SK-N-MC (cell line): Measurements from ENCODE around the gene ARNT2.
"Not testable (repeated sequence)": the region's sequence is repeated elsewhere in the genome, so short reads cannot be mapped to it uniquely, and the experiment has no call there.

Source experiments
- DNase-seq: peaks from one replicate; pipeline ENCODE4 v3.0.0-alpha.2; 2011; ENCODE audit warnings: low read depth, low spot score
- H3K27ac ChIP-seq: fragments of 200-600 bp; sonication (generic); 2 replicates; pipeline ENCODE4 v1.5.1; 2016; ENCODE audit warnings: mixed run types
- H3K36me3 ChIP-seq: fragments of 200-600 bp; sonication (generic); 2 replicates; pipeline ENCODE4 v1.6.1; 2017; ENCODE audit warnings: antibody characterized with exemption, low read length, mixed read lengths; ENCODE audit not compliant: insufficient read depth
- H3K4me3 ChIP-seq: fragments of 200-600 bp; sonication (generic); 2 replicates; pipeline ENCODE4 v1.5.1; 2016
- H3K9ac ChIP-seq: fragments of 200-600 bp; sonication (generic); 2 replicates; pipeline ENCODE4 v1.8.0; 2017; ENCODE audit warnings: mixed run types, mixed read lengths; ENCODE audit not compliant: insufficient read length
- H3K9me3 ChIP-seq: fragments of 200-600 bp; sonication (generic); 2 replicates; pipeline ENCODE4 v1.6.1; 2017; ENCODE audit warnings: low read depth, mild to moderate bottlenecking, antibody characterized with exemption, low read length, moderate library complexity, mixed read lengths
- EZH2 ChIP-seq: fragments of 200-600 bp; sonication (generic); IDR thresholded peaks from one replicate; pipeline ENCODE4 v1.6.1; 2017; ENCODE audit warnings: antibody characterized with exemption
- FOXP2 ChIP-seq: optimal IDR thresholded peaks from 2 replicates; pipeline ENCODE3; 2011; ENCODE audit warnings: mild to moderate bottlenecking, moderate library complexity; ENCODE audit not compliant: insufficient read depth; ENCODE audit errors: extremely low read length, control extremely low read depth
- POLR2AphosphoS5 ChIP-seq: IDR thresholded peaks from 2 replicates; pipeline ENCODE4 v1.6.1; 2012; ENCODE audit warnings: mild to moderate bottlenecking, low read depth, low read length, borderline replicate concordance

The ARNT2 gene

DNA sequence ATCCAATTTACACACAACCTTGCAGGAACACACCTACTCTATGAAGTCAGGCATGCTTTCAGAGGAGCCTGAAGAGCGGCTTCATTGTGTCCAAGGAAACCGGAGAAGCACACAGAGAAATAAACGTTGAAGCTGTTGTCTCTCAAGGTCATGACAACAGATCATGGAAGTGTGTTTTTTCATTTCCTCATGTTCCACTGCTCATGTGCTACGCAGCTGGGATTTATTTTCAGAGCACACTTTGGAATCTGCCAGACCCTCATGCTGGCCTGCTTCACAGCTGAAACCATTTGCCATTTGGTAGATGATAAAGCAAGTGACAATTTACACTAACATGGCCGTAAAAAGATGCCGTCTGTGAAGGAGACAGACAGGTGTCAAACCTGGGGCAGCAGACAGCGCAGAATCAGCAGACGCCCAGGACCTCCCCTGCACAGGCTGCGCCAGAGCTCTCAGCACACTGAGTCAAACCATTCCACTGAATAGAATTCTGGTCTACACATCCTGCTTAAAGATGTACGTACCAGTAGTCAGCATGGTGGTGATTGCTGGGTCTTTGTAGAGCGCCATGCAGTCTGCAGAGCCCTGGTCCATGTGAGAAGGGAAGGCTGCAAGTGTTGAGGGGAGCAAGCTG lies 99.3 kb downstream of the ARNT2 start:
- no peak for TF ChIP-seq EZH2
- no peak for DNase-seq
- Histone ChIP-seq H3K27ac (no peak overlapping the region), H3K36me3 (no peaks in the 10 kb centered on the region), H3K9me3 (no peaks in the 10 kb centered on the region), H3K9ac (no peak overlapping the region), H3K4me3 (no peak overlapping the region)

DNA sequence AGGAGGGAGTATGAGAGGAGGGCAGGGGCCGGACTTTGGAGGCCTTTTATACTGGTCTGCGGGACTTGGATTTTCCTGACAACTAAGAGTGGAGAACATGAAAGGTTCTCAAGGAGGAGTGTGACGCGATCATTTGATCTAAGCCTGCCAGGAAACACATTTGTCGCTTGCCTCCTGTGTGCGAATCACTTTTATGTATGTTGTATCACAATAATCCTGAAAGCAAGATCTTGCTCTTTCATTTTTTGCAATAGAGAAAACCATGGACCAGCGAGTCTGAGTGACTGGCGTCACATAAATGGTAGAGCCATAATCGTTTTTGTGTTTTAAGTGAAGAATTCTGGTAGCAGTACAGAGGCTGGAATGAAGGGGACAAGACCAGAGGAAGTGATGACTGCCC lies 100.7 kb downstream of the ARNT2 start:
- TF ChIP-seq POLR2AphosphoS5 = no peak
- Histone ChIP-seq H3K9ac (no peak overlapping the region), H3K9me3 (no peaks in the 10 kb centered on the region), H3K27ac (no peak overlapping the region), H3K36me3 (no peaks in the 10 kb centered on the region), H3K4me3 (no peak overlapping the region)
- no peak for DNase-seq

DNA sequence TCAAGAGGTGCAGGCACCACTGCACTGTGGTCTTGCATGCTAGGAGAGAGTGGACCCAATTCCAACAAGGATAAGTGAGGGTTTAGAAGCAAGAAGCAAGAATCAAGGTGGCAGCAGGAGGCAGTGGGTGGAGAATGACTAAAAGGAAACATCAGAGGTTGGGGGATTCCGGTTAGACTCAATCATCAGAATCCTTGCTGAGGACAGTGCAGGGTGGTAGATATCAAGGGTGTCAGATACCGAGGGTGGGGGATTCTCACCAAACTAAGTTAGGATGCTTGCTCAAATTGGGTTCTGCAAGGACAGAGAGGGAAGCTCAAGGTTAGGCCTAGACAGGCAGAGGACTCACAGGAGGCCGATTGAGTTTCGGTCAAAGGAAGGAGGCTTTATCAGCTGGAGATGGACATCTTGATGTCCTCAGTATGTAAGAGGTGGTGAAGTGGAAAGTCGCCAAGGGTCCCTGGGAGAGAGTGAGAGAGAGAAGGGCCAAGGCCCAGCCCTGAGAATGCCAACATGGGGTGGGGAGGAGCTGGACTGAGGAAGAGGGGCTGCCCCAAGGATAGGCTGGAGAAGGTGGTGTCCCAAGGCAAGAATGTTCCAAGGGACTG lies 102.2 kb downstream of the ARNT2 start:
- Histone ChIP-seq H3K36me3 (no peaks in the 10 kb centered on the region), H3K27ac (no peak overlapping the region), H3K9ac (no peak overlapping the region), H3K4me3 (no peak overlapping the region), H3K9me3 (no peaks in the 10 kb centered on the region)
- no peak for TF ChIP-seq EZH2
- no peak for TF ChIP-seq POLR2AphosphoS5
- TF ChIP-seq FOXP2 = no peak
- DNase-seq = no peak

DNA sequence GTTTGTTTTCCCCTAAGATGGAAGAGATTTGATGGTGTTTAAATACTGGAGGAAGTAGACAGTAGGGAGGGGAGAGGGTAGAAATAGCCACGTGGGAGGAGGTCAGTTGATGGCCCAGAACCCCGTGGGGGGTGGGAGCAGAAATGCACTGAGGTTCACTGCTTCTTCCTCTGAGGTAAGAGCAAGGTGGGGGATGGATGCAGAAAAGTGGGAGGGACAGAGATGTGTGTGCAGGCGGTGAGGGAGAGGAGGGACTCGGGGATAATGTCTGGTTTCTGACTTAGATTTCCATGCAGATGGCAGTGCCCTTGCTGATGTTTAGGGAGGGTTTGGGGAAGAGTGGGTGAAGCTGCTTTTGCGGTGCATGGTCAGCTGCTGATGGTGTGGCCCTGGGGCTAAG lies 102.9 kb downstream of the ARNT2 start:
- H3K36me3 ChIP-seq = no peaks in the 10 kb centered on the region
- TF ChIP-seq POLR2AphosphoS5 (no peak), EZH2 (no peak), FOXP2 (no peak)
- no peak overlapping the region for H3K27ac ChIP-seq
- no peaks in the 10 kb centered on the region for H3K9me3 ChIP-seq
- no peak overlapping the region for H3K9ac ChIP-seq
- DNase-seq = no peak
- no peak overlapping the region for H3K4me3 ChIP-seq

DNA sequence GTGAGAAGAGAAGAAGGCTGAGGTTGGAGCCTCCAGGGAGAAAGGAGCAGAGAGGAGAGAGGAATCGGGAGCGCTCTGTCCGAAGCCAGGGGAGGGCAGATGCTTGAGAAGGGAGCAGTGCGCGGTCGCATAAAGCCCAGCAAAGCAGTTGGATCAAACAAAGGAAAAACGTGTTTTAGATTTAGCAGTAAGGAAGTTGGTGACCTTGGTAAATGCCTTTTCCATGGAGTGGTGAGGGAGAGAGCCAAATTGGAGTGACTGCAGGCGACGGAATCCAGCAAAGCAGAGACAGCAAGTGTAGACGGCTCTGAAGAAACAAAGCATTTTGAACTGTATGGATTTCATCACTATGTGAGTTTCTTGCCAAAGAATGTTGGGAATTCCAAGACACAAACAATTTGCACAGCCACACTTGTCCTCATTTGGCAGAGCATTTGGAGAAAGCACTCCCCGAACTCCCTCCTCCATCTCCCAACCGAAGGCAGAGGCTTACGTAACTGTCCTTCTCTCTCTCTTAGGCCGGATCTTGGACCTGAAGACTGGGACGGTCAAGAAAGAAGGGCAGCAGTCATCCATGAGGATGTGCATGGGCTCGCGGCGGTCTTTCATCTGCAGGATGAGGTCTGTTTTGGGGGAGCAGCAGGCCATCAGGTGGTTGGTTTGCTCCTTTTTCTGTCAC lies 103.6 kb downstream of the ARNT2 start:
- Histone ChIP-seq H3K9ac (no peak overlapping the region), H3K4me3 (no peak overlapping the region), H3K9me3 (no peaks in the 10 kb centered on the region), H3K36me3 (no peaks in the 10 kb centered on the region), H3K27ac (no peak overlapping the region)
- no peak for TF ChIP-seq FOXP2
- no peak for TF ChIP-seq POLR2AphosphoS5
- TF ChIP-seq EZH2 = no peak
- DNase-seq = no peak

DNA sequence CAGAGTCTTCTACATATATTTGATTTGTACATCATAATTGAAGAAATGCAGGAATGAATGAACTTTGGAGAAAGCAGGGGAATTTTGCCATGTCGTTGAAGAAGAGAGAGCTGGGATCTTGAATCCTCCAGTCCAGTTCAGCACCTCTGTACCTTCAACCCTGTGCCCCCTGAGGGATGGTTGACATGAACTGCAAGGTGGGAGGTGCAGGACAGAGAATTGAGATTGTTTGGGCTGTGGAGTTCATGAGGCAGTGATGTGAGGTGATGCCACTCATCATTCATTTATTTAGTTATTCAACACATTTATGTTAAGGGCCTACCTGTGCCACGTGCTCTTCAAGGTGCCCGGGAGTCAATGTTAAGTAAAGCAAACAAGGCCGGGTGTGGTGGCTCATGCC lies 104.6 kb downstream of the ARNT2 start:
- Histone ChIP-seq H3K9me3 (no peaks in the 10 kb centered on the region), H3K36me3 (no peaks in the 10 kb centered on the region), H3K4me3 (no peak overlapping the region), H3K9ac (no peak overlapping the region), H3K27ac (no peak overlapping the region)
- DNase-seq = no peak
- TF ChIP-seq POLR2AphosphoS5 (no peak), FOXP2 (no peak), EZH2 (no peak)

DNA sequence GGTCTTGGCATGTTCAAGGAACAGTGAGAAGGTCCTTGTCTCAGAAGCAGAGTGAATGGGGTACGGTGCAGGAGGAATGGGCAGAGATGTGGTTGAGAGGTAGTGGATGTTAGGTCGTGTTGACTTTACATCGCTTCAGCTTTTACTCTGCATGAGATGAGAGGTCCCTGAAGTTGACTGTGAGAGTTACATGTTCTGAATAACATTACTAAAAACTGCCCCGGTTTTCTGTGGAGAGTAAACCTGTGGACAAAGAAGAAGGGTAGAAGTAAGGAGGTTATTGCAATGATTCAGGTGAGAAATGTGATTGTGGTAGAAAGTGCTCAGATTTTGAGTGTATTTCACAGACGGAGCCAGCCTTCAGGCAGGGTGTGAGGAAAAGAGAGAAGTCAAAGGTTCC lies 105.6 kb downstream of the ARNT2 start:
- H3K4me3 ChIP-seq = no peak overlapping the region
- TF ChIP-seq FOXP2 = no peak
- DNase-seq = no peak
- H3K27ac ChIP-seq = no peak overlapping the region
- H3K9ac ChIP-seq = no peak overlapping the region
- H3K36me3 ChIP-seq = no peaks in the 10 kb centered on the region
- no peaks in the 10 kb centered on the region for H3K9me3 ChIP-seq

DNA sequence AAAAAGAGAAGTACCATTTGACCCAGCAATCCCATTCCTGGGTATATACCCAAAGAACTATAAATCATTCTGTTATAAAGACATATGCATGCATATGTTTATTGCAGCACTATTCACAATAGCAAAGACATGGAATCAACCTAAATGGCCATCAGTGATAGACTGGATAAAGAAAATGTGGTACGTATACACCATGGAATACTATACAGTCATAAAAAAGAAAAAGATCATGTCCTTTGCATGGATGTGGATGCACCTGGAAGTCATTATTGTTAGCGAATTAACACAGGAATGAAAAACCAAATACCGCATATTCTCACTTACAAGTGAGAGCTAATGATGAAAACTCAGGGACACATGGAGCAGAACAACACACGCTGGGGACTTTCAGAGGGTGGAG lies 106.8 kb downstream of the ARNT2 start:
- H3K9ac ChIP-seq, H3K36me3 ChIP-seq, H3K9me3 ChIP-seq, H3K4me3 ChIP-seq, H3K27ac ChIP-seq, DNase-seq: not testable (repeated sequence)
